Stimulated activated CD4-positive, alpha-beta T cell treated with anti-CD3 and anti-CD28 coated beads, Interleukin-1b, Interleukin-23, amount 100 ng/mL, for 24 hours (primary cell): ENCODE data around the gene CFAP100.

Experiments
- DNase-seq, 4 experiments: peaks; one replicate each; pipeline ENCODE4 v3.0.0-alpha.2; 2020; ENCODE audit warnings: low read depth in 4 of 4, low spot score in 1 of 4

Gene CFAP100

GRCh38 chr3:126399351-126399735 is 4.6 kb downstream of the CFAP100 start:
- DNase-seq = no peak

GRCh38 chr3:126399756-126400155 is 5.0 kb downstream of the CFAP100 start:
- DNase-seq = no peak

GRCh38 chr3:126401611-126402160 is 7.0 kb downstream of the CFAP100 start:
- DNase-seq = no peak

- no peak for DNase-seq
These were observed 7.5 kb downstream of the CFAP100 start for GRCh38 chr3:126402178-126402577.

- no peak for DNase-seq
These were observed 8.1 kb downstream of the CFAP100 start for GRCh38 chr3:126402666-126403302.

- no peak for DNase-seq
These were observed 11.9 kb downstream of the CFAP100 start for GRCh38 chr3:126406389-126407296.

- DNase-seq = no peak
These were observed 12.8 kb downstream of the CFAP100 start for GRCh38 chr3:126407412-126408044.

GRCh38 chr3:126408099-126408498 is 13.4 kb downstream of the CFAP100 start:
- no peak for DNase-seq

- no peak for DNase-seq
These were observed 18.4 kb downstream of the CFAP100 start for GRCh38 chr3:126412841-126413692.

GRCh38 chr3:126413693-126414080 is 19.0 kb downstream of the CFAP100 start:
- no peak for DNase-seq

GRCh38 chr3:126414406-126414805 is 19.7 kb downstream of the CFAP100 start:
- DNase-seq = no peak

GRCh38 chr3:126414961-126415660 is 20.4 kb downstream of the CFAP100 start:
- DNase-seq = no peak

- DNase-seq = no peak
These were observed 21.2 kb downstream of the CFAP100 start for GRCh38 chr3:126415661-126416591.

- no peak for DNase-seq
These were observed 22.2 kb downstream of the CFAP100 start for GRCh38 chr3:126416943-126417342.

GRCh38 chr3:126417515-126417914 is 22.8 kb downstream of the CFAP100 start:
- DNase-seq = no peak

- DNase-seq = no peak
These were observed 23.3 kb downstream of the CFAP100 start for GRCh38 chr3:126417981-126418530.

- no peak for DNase-seq
These were observed 24.0 kb downstream of the CFAP100 start for GRCh38 chr3:126418661-126419131.

GRCh38 chr3:126419151-126419703 is 24.5 kb downstream of the CFAP100 start:
- DNase-seq = no peak
